ENCODE measurements around the gene IFNAR1.
A peak's percentile ranks its signal among the peaks of the same experiment; 100 is the strongest.

IFNAR1 gene

DNA sequence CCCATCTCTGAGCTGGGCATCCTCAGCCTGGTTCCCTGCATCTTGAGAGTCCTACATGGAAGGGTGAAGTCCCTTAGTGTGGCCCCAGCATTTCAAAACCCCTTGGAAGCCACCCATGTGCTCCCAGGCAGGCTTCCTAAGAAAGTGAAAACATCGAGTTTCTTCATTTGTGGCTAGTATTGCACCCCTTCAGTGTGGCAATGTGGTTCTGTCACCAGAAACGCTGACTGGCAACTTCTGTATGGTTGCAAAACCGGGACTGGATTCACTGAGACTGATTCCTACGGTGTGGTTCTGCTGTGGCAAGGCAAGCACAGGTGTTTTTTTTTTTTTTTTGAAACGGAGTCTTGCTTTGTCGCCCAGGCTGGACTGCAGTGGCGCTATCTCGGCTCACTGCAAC is 69.5 kb downstream of the IFNAR1 start:
- Histone ChIP-seq H3K4me1 (ENCODE audit: insufficient read depth, low read length, poor library complexity, severe bottlenecking) (peaks cover 7% of the 10 kb centered on the region), H3K9ac (ENCODE audit: low read depth, low read length, poor library complexity, severe bottlenecking) (no peak overlapping the region), H4K20me1 (ENCODE audit: insufficient read depth, low read length, poor library complexity, severe bottlenecking) (no peaks in the 10 kb centered on the region), H3K9me3 (ENCODE audit: insufficient read depth, low read depth, low read length) (no peaks in the 10 kb centered on the region), H2AFZ (ENCODE audit: low read length) (no peak overlapping the region), H3F3A (ENCODE audit: low read depth) (no peaks in the 10 kb centered on the region), H3K4me2 (ENCODE audit: low read depth, low read length, poor library complexity, severe bottlenecking) (no peak overlapping the region), H3K36me3 (ENCODE audit: insufficient read depth, low read length) (no peaks in the 10 kb centered on the region), H3K9me2 (replicated peaks; ENCODE audit: low read depth, low read length) (no peaks in the 10 kb centered on the region), H3K27me3 (ENCODE audit: insufficient read depth, low read length, poor library complexity, severe bottlenecking) (no peaks in the 10 kb centered on the region), H3K79me2 (ENCODE audit: insufficient read depth, low read length) (no peaks in the 10 kb centered on the region), H3K4me3 (ENCODE audit: low read length, poor library complexity, severe bottlenecking) (no peak overlapping the region)
- TF ChIP-seq, protein P1, sequence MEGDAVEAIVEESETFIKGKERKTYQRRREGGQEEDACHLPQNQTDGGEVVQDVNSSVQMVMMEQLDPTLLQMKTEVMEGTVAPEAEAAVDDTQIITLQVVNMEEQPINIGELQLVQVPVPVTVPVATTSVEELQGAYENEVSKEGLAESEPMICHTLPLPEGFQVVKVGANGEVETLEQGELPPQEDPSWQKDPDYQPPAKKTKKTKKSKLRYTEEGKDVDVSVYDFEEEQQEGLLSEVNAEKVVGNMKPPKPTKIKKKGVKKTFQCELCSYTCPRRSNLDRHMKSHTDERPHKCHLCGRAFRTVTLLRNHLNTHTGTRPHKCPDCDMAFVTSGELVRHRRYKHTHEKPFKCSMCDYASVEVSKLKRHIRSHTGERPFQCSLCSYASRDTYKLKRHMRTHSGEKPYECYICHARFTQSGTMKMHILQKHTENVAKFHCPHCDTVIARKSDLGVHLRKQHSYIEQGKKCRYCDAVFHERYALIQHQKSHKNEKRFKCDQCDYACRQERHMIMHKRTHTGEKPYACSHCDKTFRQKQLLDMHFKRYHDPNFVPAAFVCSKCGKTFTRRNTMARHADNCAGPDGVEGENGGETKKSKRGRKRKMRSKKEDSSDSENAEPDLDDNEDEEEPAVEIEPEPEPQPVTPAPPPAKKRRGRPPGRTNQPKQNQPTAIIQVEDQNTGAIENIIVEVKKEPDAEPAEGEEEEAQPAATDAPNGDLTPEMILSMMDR (conservative IDR thresholded peaks at IDR 0.05; ENCODE audit: low read length) = no peak
- TF ChIP-seq EZH2phosphoT487 (IDR thresholded peaks at IDR 0.05; ENCODE audit: borderline replicate concordance) = no peak

DNA sequence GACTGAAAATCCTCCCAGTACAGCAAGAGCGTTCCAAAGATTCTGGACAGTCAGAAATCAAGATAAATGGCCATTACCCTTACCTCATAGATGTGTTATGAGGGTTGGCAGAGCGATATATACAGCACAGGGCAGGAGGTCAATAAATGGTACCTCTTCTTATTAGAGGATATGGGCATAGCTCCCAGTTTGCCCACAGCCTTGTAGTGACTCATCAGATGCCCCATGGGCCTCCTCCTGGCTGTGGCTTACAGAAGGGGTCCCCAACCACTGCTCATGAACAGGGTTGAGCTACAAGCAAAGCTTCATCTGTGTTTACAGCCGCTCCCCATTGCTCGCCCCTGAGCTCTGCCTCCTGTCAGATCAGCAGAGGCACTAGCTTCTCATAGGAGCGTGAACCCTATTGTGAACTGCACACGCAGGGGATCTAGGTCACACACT is 71.1 kb downstream of the IFNAR1 start:
- H3K79me2 ChIP-seq (ENCODE audit: insufficient read depth, low read length) = no peaks in the 10 kb centered on the region
- no peaks in the 10 kb centered on the region for H3F3A ChIP-seq (ENCODE audit: low read depth)
- H3K4me2 ChIP-seq (ENCODE audit: low read depth, low read length, poor library complexity, severe bottlenecking) = no peak overlapping the region
- no peaks in the 10 kb centered on the region for H3K27me3 ChIP-seq (ENCODE audit: insufficient read depth, low read length, poor library complexity, severe bottlenecking)
- TF ChIP-seq, protein P1 (conservative IDR thresholded peaks at IDR 0.05; ENCODE audit: low read length) = no peak
- TF ChIP-seq EZH2phosphoT487 (IDR thresholded peaks at IDR 0.05; ENCODE audit: borderline replicate concordance) = no peak
- no peaks in the 10 kb centered on the region for H3K9me2 ChIP-seq (replicated peaks; ENCODE audit: low read depth, low read length)
- no peak overlapping the region for H3K9ac ChIP-seq (ENCODE audit: low read depth, low read length, poor library complexity, severe bottlenecking)
- H3K9me3 ChIP-seq (ENCODE audit: insufficient read depth, low read depth, low read length) = no peaks in the 10 kb centered on the region
- H3K4me1 ChIP-seq (ENCODE audit: insufficient read depth, low read length, poor library complexity, severe bottlenecking) = peaks cover 12% of the 10 kb centered on the region
- H2AFZ ChIP-seq (ENCODE audit: low read length) = 0 out of 2 replicates have a peak overlapping the region, but pooled peaks have one; percentile 28
- no peaks in the 10 kb centered on the region for H4K20me1 ChIP-seq (ENCODE audit: insufficient read depth, low read length, poor library complexity, severe bottlenecking)
- no peaks in the 10 kb centered on the region for H3K36me3 ChIP-seq (ENCODE audit: insufficient read depth, low read length)
- no peak overlapping the region for H3K4me3 ChIP-seq (ENCODE audit: low read length, poor library complexity, severe bottlenecking)

DNA sequence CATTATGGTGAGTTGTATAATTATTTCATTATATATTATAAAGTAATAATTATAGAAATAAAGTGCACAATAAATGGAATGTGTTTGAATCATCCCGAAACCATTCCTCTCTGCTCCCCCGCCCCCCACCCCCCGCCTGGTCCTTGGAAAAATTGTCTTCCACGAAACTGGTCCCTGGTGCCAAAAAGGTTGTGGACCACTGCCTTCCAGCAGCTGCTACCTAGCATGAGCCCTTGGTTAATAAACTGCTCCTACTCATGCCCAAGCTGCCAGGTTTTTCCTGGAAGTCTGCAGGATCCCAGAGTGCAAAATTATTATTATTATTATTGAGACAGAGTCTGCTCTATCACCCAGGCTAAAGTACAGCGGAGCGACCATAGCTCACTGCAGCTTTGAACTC is 71.7 kb downstream of the IFNAR1 start:
- TF ChIP-seq, protein P1 (conservative IDR thresholded peaks at IDR 0.05; ENCODE audit: low read length) = no peak
- TF ChIP-seq EZH2phosphoT487 (IDR thresholded peaks at IDR 0.05; ENCODE audit: borderline replicate concordance) = no peak
- H3K36me3 ChIP-seq (ENCODE audit: insufficient read depth, low read length) = no peaks in the 10 kb centered on the region
- H4K20me1 ChIP-seq (ENCODE audit: insufficient read depth, low read length, poor library complexity, severe bottlenecking) = no peaks in the 10 kb centered on the region
- H3K79me2 ChIP-seq (ENCODE audit: insufficient read depth, low read length) = no peaks in the 10 kb centered on the region
- H3K9me3 ChIP-seq (ENCODE audit: insufficient read depth, low read depth, low read length) = no peaks in the 10 kb centered on the region
- H3K4me3 ChIP-seq (ENCODE audit: low read length, poor library complexity, severe bottlenecking) = no peak overlapping the region
- no peak overlapping the region for H3K4me2 ChIP-seq (ENCODE audit: low read depth, low read length, poor library complexity, severe bottlenecking)
- no peak overlapping the region for H3K9ac ChIP-seq (ENCODE audit: low read depth, low read length, poor library complexity, severe bottlenecking)
- H3F3A ChIP-seq (ENCODE audit: low read depth) = no peaks in the 10 kb centered on the region
- no peak overlapping the region for H2AFZ ChIP-seq (ENCODE audit: low read length)
- H3K4me1 ChIP-seq (ENCODE audit: insufficient read depth, low read length, poor library complexity, severe bottlenecking) = peaks cover 12% of the 10 kb centered on the region
- H3K9me2 ChIP-seq (replicated peaks; ENCODE audit: low read depth, low read length) = no peaks in the 10 kb centered on the region
- no peaks in the 10 kb centered on the region for H3K27me3 ChIP-seq (ENCODE audit: insufficient read depth, low read length, poor library complexity, severe bottlenecking)

Data from Loucy (cell line).